GM12878 (cell line): ENCODE measurements around the gene KCNJ14. TPM values are rescaled to one million over a fixed set of nuclear protein-coding genes. Genes with fewer than 3 reads are reported as not detected.

Experiments
- BACH1 ChIP-seq: fragments of 450-650 bp; IDR thresholded peaks from 2 replicates; pipeline ENCODE4 v1.6.1; 2017; ENCODE audit warnings: mild to moderate bottlenecking, borderline replicate concordance
- BCLAF1 ChIP-seq: fragments of 450-650 bp; IDR thresholded peaks from 2 replicates; pipeline ENCODE4 v1.6.1; 2017; ENCODE audit warnings: antibody characterized with exemption, mild to moderate bottlenecking, moderate library complexity
- BMI1 ChIP-seq: fragments of 450-650 bp; IDR thresholded peaks from 2 replicates; pipeline ENCODE4 v1.6.1; 2016; ENCODE audit warnings: mild to moderate bottlenecking, moderate library complexity, borderline replicate concordance
- BRCA1 ChIP-seq: IDR thresholded peaks from 2 replicates; pipeline ENCODE4 v1.6.1; 2011; ENCODE audit warnings: low read depth, low read length, improper control_type of control experiment
- CHD2 ChIP-seq: IDR thresholded peaks from 2 replicates; pipeline ENCODE4 v1.6.1; 2011; ENCODE audit warnings: low read depth, low read length, improper control_type of control experiment, borderline replicate concordance
- EGR1 ChIP-seq, 2 experiments: IDR thresholded peaks; 1 replicate in 1 of 2; 2 replicates in 1 of 2; pipeline ENCODE4 v1.6.1; 2011 to 2012; ENCODE audit warnings: low read depth in 2 of 2, low read length in 2 of 2, borderline replicate concordance in 1 of 2, mild to moderate bottlenecking in 1 of 2, moderate library complexity in 1 of 2
- EZH2 ChIP-seq: IDR thresholded peaks from 2 replicates; pipeline ENCODE4 v1.6.1; 2012; ENCODE audit warnings: low read depth, mild to moderate bottlenecking, control low read depth, inconsistent platforms, low read length, borderline replicate concordance; ENCODE audit not compliant: control insufficient read depth
- FOS ChIP-seq: IDR thresholded peaks from 3 replicates; pipeline ENCODE4 v1.6.1; 2011; ENCODE audit warnings: borderline replicate concordance; ENCODE audit not compliant: insufficient read length; ENCODE audit errors: extremely low read depth
- HCFC1 ChIP-seq: fragments of 150-350 bp; IDR thresholded peaks from 2 replicates; pipeline ENCODE4 v1.6.1; 2014; ENCODE audit warnings: low read length
- MLLT1 ChIP-seq: fragments of 450-650 bp; IDR thresholded peaks from 2 replicates; pipeline ENCODE4 v1.6.1; 2016; ENCODE audit warnings: mild to moderate bottlenecking
- NFYA ChIP-seq: IDR thresholded peaks from 2 replicates; pipeline ENCODE4 v1.6.1; 2011; ENCODE audit warnings: low read depth, mild to moderate bottlenecking, low read length, improper control_type of control experiment, borderline replicate concordance
- PKNOX1 ChIP-seq: fragments of 450-650 bp; IDR thresholded peaks from 2 replicates; pipeline ENCODE4 v1.6.1; 2016; ENCODE audit warnings: mild to moderate bottlenecking
- PRDM15 ChIP-seq: fragments of 450-650 bp; formaldehyde crosslinking; IDR thresholded peaks from 2 replicates; pipeline ENCODE4 v1.4.0; 2020; ENCODE audit warnings: mild to moderate bottlenecking, moderate library complexity
- RAD21 ChIP-seq: IDR thresholded peaks from 2 replicates; pipeline ENCODE4 v1.6.1; 2011; ENCODE audit warnings: mild to moderate bottlenecking, low read depth, low read length, moderate library complexity; ENCODE audit not compliant: insufficient read depth
- RUNX3 ChIP-seq: IDR thresholded peaks from 2 replicates; pipeline ENCODE4 v1.6.1; 2012; ENCODE audit warnings: low read length, inconsistent platforms
- TBL1XR1 ChIP-seq: IDR thresholded peaks from 2 replicates; pipeline ENCODE4 v1.6.1; 2012; ENCODE audit warnings: low read depth, low read length, improper control_type of control experiment
- TCF12 ChIP-seq: IDR thresholded peaks from 2 replicates; pipeline ENCODE4 v1.6.1; 2011; ENCODE audit warnings: low read depth, mild to moderate bottlenecking, low read length
- ZNF217 ChIP-seq: fragments of 450-650 bp; IDR thresholded peaks from 2 replicates; pipeline ENCODE4 v1.6.1; 2017; ENCODE audit warnings: antibody characterized with exemption, mild to moderate bottlenecking
- polyA plus RNA-seq, 11 experiments: library from polyadenylated mRNA; depleted of rRNA in 4 of 11; unstranded in 6 of 11; stranded (reverse) in 5 of 11; fragments of >200 nt; fragmentation: Nextera tagmentation in 4 of 11; fragmentation: Illumina TruSeq in 1 of 11; extraction: Ambion mirVana in 4 of 11; extraction: Trizol in 1 of 11; gene quantifications; 1 replicate in 1 of 11; 2 replicates in 10 of 11; pipeline versions ENCODE4 v1.2.1 to v1.2.3, GENCODE V29; 2011 to 2016; ENCODE audit warnings: inconsistent platforms in 2 of 11, missing spikeins in 2 of 11, low read depth in 1 of 11
- total RNA-seq, 4 experiments: library from RNA; depleted of rRNA in 3 of 4; stranded (reverse); fragments of >200 nt in 3 of 4; fragmentation: Illumina TruSeq in 1 of 4; extraction: Trizol in 1 of 4; gene quantifications; 2 replicates each; pipeline versions ENCODE4 v1.2.1 to v1.2.3, GENCODE V29; 2013 to 2021
- TF ChIP-seq, protein P1 (sequence below): fragments of 150-350 bp; IDR thresholded peaks from 2 replicates; pipeline ENCODE4 v1.6.1; 2014; ENCODE audit warnings: mild to moderate bottlenecking, low read depth, low read length

The KCNJ14 gene
- total and polyA plus RNA-seq, 10 of the 15 experiments (the other 5 are each of a cell fraction or from before 2014, with no cell fraction given), result 0.24 to 1.4 (median 0.42) TPM

DNA sequence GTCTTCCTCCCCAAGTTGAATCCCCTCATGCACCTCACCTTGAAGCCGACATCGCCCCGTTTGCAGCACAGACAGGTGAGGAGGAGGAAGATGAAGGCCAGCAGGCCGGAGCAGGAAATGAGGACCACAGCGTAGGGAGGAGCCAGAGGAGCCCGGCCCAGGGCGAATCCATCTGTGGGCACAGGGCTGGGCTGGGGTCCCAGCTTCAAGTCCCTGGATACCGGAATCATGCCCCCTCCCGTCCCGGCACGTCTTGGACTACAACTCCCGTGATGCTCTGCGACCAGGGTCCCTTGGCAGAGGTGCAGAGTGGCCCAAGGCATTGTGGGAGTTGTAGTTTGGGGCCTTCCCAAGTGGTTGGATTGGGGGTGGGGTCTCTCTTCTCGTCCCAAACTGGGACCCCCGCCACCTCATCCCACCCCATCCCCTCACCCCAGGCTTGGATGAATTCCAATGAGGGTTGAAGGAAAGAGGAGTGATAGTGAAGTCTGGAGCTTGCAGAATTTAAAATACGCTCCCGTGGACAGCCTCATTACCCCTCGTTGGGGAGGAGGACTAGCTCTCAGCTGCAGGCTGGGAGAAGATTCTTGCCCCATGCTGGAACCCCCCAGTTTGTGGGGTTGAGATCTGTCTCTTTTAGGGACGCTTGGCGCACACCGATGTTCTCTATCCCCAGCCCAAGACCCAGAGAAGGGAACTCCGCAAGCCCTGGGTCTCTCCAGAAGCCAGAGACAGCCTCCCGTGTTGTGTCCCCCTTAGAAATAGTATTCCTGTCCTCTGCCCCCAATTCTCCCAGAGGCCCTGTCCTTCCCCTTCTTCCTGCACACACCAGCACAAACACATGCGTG lies 55.3 kb downstream of the KCNJ14 start (continued):
- TF ChIP-seq BCLAF1 (no peak), MLLT1 (no peak), FOS (no peak), TBL1XR1 (no peak), PRDM15 (CRISPR knock-in tag) (no peak), TCF12 (no peak), CHD2 (peak; percentile 76), NFYA (no peak), PKNOX1 (no peak), RAD21 (no peak), BMI1 (no peak), HCFC1 (peak; percentile 98), ZNF217 (no peak), RUNX3 (no peak), BACH1 (no peak), BRCA1 (no peak), EGR1 (IDR thresholded peaks at IDR 0.05; ENCODE audit: borderline replicate concordance in 1 of 2, low read depth in 2 of 2, low read length in 2 of 2) (no peak), EZH2 (no peak)
- TF ChIP-seq, protein P1, sequence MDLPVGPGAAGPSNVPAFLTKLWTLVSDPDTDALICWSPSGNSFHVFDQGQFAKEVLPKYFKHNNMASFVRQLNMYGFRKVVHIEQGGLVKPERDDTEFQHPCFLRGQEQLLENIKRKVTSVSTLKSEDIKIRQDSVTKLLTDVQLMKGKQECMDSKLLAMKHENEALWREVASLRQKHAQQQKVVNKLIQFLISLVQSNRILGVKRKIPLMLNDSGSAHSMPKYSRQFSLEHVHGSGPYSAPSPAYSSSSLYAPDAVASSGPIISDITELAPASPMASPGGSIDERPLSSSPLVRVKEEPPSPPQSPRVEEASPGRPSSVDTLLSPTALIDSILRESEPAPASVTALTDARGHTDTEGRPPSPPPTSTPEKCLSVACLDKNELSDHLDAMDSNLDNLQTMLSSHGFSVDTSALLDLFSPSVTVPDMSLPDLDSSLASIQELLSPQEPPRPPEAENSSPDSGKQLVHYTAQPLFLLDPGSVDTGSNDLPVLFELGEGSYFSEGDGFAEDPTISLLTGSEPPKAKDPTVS, result no peak
